Measurements from ENCODE around the gene CEP63.

The CEP63 gene

GRCh38 chr3:134460965-134461364 lies 24.9 kb upstream of the CEP63 start:
- H3K9me3 Mint-ChIP-seq = no peaks in the 10 kb centered on the region
- H3K27ac Mint-ChIP-seq = no peak overlapping the region
- ATAC-seq = no peak
- H3K4me3 Mint-ChIP-seq = no peak overlapping the region
- peaks cover 23% of the 10 kb centered on the region for H3K27me3 Mint-ChIP-seq
- H3K4me1 Mint-ChIP-seq = no peaks in the 10 kb centered on the region
- H3K36me3 Mint-ChIP-seq = no peaks in the 10 kb centered on the region

DNA sequence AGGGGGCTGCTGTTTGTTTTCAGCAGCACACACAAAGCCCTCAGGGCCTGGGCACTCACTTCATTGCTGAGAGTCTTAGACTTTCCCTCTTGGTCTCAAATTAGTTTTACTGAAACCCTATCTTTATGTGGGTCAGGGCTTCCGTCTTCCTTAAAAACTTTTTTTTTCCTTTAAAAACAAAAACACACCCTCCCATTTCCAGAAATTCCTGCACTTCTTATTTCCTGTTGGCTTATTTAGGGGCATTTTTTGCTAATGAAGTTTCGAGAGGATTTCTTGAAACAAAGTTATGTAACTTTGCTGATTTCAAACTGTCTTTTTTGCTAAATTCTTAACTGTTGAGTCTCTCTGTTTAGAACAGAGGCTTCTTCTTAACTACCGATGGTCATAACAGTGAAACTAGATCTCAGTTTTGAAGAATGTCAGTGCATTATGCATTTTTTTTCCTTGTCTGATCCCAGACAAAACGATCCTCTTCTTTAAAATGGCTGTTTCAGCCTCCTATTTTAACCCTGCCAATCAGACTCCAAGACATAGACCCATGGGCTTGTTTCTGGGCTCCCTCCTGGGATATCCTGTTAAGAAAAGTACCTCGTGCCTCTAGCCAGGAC lies 23.4 kb upstream of the CEP63 start:
- H3K27ac Mint-ChIP-seq = no peak overlapping the region
- H3K27me3 Mint-ChIP-seq = peaks cover 17% of the 10 kb centered on the region
- ATAC-seq = no peak
- no peaks in the 10 kb centered on the region for H3K9me3 Mint-ChIP-seq
- no peaks in the 10 kb centered on the region for H3K4me1 Mint-ChIP-seq
- no peaks in the 10 kb centered on the region for H3K36me3 Mint-ChIP-seq
- no peak overlapping the region for H3K4me3 Mint-ChIP-seq

GRCh38 chr3:134463676-134464063 lies 22.2 kb upstream of the CEP63 start:
- no peak for ATAC-seq
- H3K4me3 Mint-ChIP-seq = no peak overlapping the region
- no peaks in the 10 kb centered on the region for H3K9me3 Mint-ChIP-seq
- H3K27ac Mint-ChIP-seq = no peak overlapping the region
- no peaks in the 10 kb centered on the region for H3K4me1 Mint-ChIP-seq
- no peaks in the 10 kb centered on the region for H3K36me3 Mint-ChIP-seq
- H3K27me3 Mint-ChIP-seq = peaks cover 10% of the 10 kb centered on the region

GRCh38 chr3:134464064-134464688 lies 21.7 kb upstream of the CEP63 start:
- Mint-ChIP-seq H3K4me3 (no peak overlapping the region), H3K27ac (no peak overlapping the region)

GRCh38 chr3:134464689-134465365 lies 21.0 kb upstream of the CEP63 start:
- H3K9me3 Mint-ChIP-seq = no peaks in the 10 kb centered on the region
- H3K27ac Mint-ChIP-seq = no peak overlapping the region
- ATAC-seq = no peak

More at GRCh38 chr3:134464064-134464688, 21.7 kb upstream of the CEP63 start:
- Mint-ChIP-seq H3K4me1 (no peaks in the 10 kb centered on the region), H3K36me3 (no peaks in the 10 kb centered on the region), H3K27me3 (peaks cover 10% of the 10 kb centered on the region), H3K9me3 (no peaks in the 10 kb centered on the region)
- ATAC-seq = no peak

GRCh38 chr3:134466331-134466730 lies 19.5 kb upstream of the CEP63 start:
- ATAC-seq = no peak
- no peak overlapping the region for H3K27ac Mint-ChIP-seq
- no peak overlapping the region for H3K4me3 Mint-ChIP-seq
- H3K36me3 Mint-ChIP-seq = no peaks in the 10 kb centered on the region
- H3K27me3 Mint-ChIP-seq = peaks cover 10% of the 10 kb centered on the region
- H3K4me1 Mint-ChIP-seq = no peaks in the 10 kb centered on the region
- H3K9me3 Mint-ChIP-seq = no peaks in the 10 kb centered on the region

More at GRCh38 chr3:134464689-134465365, 21.0 kb upstream of the CEP63 start:
- Mint-ChIP-seq H3K4me1 (no peaks in the 10 kb centered on the region), H3K4me3 (no peak overlapping the region), H3K36me3 (no peaks in the 10 kb centered on the region), H3K27me3 (peaks cover 10% of the 10 kb centered on the region)

GRCh38 chr3:134468519-134468918 lies 17.3 kb upstream of the CEP63 start:
- ATAC-seq = no peak
- peaks cover 6% of the 10 kb centered on the region for H3K36me3 Mint-ChIP-seq
- H3K4me1 Mint-ChIP-seq = no peaks in the 10 kb centered on the region
- H3K9me3 Mint-ChIP-seq = no peaks in the 10 kb centered on the region
- peaks cover 10% of the 10 kb centered on the region for H3K27me3 Mint-ChIP-seq
- no peak overlapping the region for H3K4me3 Mint-ChIP-seq
- H3K27ac Mint-ChIP-seq = no peak overlapping the region

- Mint-ChIP-seq H3K9me3 (no peaks in the 10 kb centered on the region), H3K27me3 (no peaks in the 10 kb centered on the region), H3K4me1 (no peaks in the 10 kb centered on the region), H3K27ac (no peak overlapping the region), H3K4me3 (no peak overlapping the region), H3K36me3 (peaks cover 6% of the 10 kb centered on the region)
- no peak for ATAC-seq
These were observed 14.2 kb upstream of the CEP63 start for GRCh38 chr3:134471521-134472193.

GRCh38 chr3:134472831-134473230 lies 13.0 kb upstream of the CEP63 start:
- Mint-ChIP-seq H3K36me3 (peaks cover 12% of the 10 kb centered on the region), H3K27ac (no peak overlapping the region), H3K4me3 (no peak overlapping the region), H3K4me1 (no peaks in the 10 kb centered on the region), H3K9me3 (no peaks in the 10 kb centered on the region), H3K27me3 (no peaks in the 10 kb centered on the region)
- ATAC-seq = no peak

- peak; percentile 41 for ATAC-seq
- Mint-ChIP-seq H3K9me3 (no peaks in the 10 kb centered on the region), H3K36me3 (peaks cover 23% of the 10 kb centered on the region), H3K27me3 (no peaks in the 10 kb centered on the region), H3K4me3 (no peak overlapping the region), H3K27ac (no peak overlapping the region), H3K4me1 (no peaks in the 10 kb centered on the region)
These were observed 11.8 kb upstream of the CEP63 start for GRCh38 chr3:134473868-134474546.

- H3K36me3 Mint-ChIP-seq = peaks cover 23% of the 10 kb centered on the region
- no peaks in the 10 kb centered on the region for H3K4me1 Mint-ChIP-seq
- ATAC-seq = no peak
- no peaks in the 10 kb centered on the region for H3K9me3 Mint-ChIP-seq
- no peak overlapping the region for H3K27ac Mint-ChIP-seq
- no peak overlapping the region for H3K4me3 Mint-ChIP-seq
- H3K27me3 Mint-ChIP-seq = no peaks in the 10 kb centered on the region
These were observed 10.9 kb upstream of the CEP63 start for GRCh38 chr3:134474956-134475355.

GRCh38 chr3:134476306-134476705 lies 9.6 kb upstream of the CEP63 start:
- Mint-ChIP-seq H3K36me3 (peaks cover 32% of the 10 kb centered on the region), H3K9me3 (no peaks in the 10 kb centered on the region), H3K27ac (no peak overlapping the region), H3K4me3 (no peak overlapping the region), H3K27me3 (no peaks in the 10 kb centered on the region), H3K4me1 (no peaks in the 10 kb centered on the region)
- no peak for ATAC-seq

DNA sequence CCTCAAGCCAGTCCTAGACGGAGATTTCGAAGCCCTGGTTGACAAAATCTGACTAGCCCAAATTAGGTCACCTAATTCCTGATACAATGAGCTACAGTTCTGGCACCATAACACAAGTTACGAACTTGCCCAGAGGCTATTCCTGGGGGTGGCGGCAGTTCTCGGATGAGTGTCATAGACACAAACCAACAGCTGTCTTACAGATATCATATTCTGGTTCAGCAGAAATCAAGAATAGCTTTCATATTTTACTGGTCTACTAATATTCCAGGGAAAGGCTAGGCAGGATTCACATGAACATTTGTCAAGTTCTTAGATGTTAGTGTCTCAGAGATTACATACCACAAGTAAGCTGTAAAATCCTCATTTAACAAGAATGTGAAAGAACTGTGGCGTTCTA lies 8.9 kb upstream of the CEP63 start:
- no peak overlapping the region for H3K27ac Mint-ChIP-seq
- H3K36me3 Mint-ChIP-seq = peaks cover 30% of the 10 kb centered on the region
- no peak overlapping the region for H3K4me3 Mint-ChIP-seq
- H3K4me1 Mint-ChIP-seq = no peaks in the 10 kb centered on the region
- no peaks in the 10 kb centered on the region for H3K27me3 Mint-ChIP-seq
- ATAC-seq = no peak
- no peaks in the 10 kb centered on the region for H3K9me3 Mint-ChIP-seq

- H3K36me3 Mint-ChIP-seq = peaks cover 36% of the 10 kb centered on the region
- H3K9me3 Mint-ChIP-seq = no peaks in the 10 kb centered on the region
- H3K4me3 Mint-ChIP-seq = no peak overlapping the region
- no peak for ATAC-seq
- H3K4me1 Mint-ChIP-seq = peaks cover 5% of the 10 kb centered on the region
- no peak overlapping the region for H3K27ac Mint-ChIP-seq
- no peaks in the 10 kb centered on the region for H3K27me3 Mint-ChIP-seq
These were observed 7.9 kb upstream of the CEP63 start for GRCh38 chr3:134477938-134478337.

DNA sequence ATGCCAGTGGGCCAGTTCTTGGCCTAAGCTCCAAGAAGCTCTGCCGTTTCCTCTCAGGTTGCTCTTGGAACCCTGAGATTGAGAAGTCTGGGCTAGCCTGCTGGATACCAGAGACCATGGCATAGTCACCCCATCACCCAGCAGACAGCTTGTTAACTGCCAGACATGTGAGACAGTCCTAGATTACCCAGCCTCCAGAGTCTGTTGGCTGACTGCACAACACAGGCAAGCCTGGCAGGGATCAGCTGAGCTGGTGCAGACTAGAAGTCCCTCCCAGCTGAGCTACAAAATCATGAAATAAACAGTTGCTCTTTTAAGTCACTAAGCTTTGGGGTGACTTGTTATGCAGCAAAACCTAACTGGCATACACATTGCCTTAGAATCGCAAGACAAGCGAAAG lies 5.3 kb upstream of the CEP63 start:
- Mint-ChIP-seq H3K36me3 (peaks cover 50% of the 10 kb centered on the region), H3K27ac (no peak overlapping the region)
- no peak for ATAC-seq

More for the DNA sequence above, 5.3 kb upstream of the CEP63 start:
- Mint-ChIP-seq H3K9me3 (no peaks in the 10 kb centered on the region), H3K4me3 (no peak overlapping the region), H3K4me1 (peaks cover 27% of the 10 kb centered on the region), H3K27me3 (no peaks in the 10 kb centered on the region)
